IPS-11a (cell line): ENCODE results near the gene SAP25.
A peak's percentile ranks its signal among the peaks of the same experiment; 100 is the strongest.
"Not testable (repeated sequence)": the region's sequence is repeated elsewhere in the genome, so short reads cannot be mapped to it uniquely, and the experiment has no call there.

ENCODE experiments used
- H3K4me3 ChIP-seq: one replicate; pipeline ENCODE4 v1.5.1; 2013; ENCODE audit warnings: low read depth, low read length, control low read depth

Gene SAP25

GRCh38 chr7:100562195-100563099, 11.3 kb downstream of the SAP25 start:
- H3K4me3 ChIP-seq, result no peak overlapping the region

- H3K4me3 ChIP-seq, result no peak overlapping the region
These were observed 12.1 kb downstream of the SAP25 start for GRCh38 chr7:100561491-100562194.

- no peak overlapping the region for H3K4me3 ChIP-seq
These were observed 14.6 kb downstream of the SAP25 start for GRCh38 chr7:100559127-100559526.

- no peak overlapping the region for H3K4me3 ChIP-seq
These were observed 17.2 kb downstream of the SAP25 start for GRCh38 chr7:100556541-100556940.

- no peak overlapping the region for H3K4me3 ChIP-seq
These were observed 18.0 kb downstream of the SAP25 start for GRCh38 chr7:100555701-100556100.

- H3K4me3 ChIP-seq, result no peak overlapping the region
These were observed 20.7 kb downstream of the SAP25 start for GRCh38 chr7:100553032-100553431.

- no peak overlapping the region for H3K4me3 ChIP-seq
These were observed 21.2 kb downstream of the SAP25 start for GRCh38 chr7:100552532-100552931.

- H3K4me3 ChIP-seq, result not testable (repeated sequence)
These were observed 25.3 kb downstream of the SAP25 start for GRCh38 chr7:100548446-100548845.

GRCh38 chr7:100547872-100548271, 25.8 kb downstream of the SAP25 start:
- H3K4me3 ChIP-seq, result no peak overlapping the region

- no peak overlapping the region for H3K4me3 ChIP-seq
These were observed 26.5 kb downstream of the SAP25 start for GRCh38 chr7:100546926-100547800.

GRCh38 chr7:100546129-100546925, 27.4 kb downstream of the SAP25 start:
- no peak overlapping the region for H3K4me3 ChIP-seq

- no peak overlapping the region for H3K4me3 ChIP-seq
These were observed 28.2 kb downstream of the SAP25 start for GRCh38 chr7:100545360-100546128.

GRCh38 chr7:100544967-100545359, 28.7 kb downstream of the SAP25 start:
- no peak overlapping the region for H3K4me3 ChIP-seq

GRCh38 chr7:100544386-100544785, 29.3 kb downstream of the SAP25 start:
- H3K4me3 ChIP-seq, result no peak overlapping the region

- no peak overlapping the region for H3K4me3 ChIP-seq
These were observed 30.1 kb downstream of the SAP25 start for GRCh38 chr7:100543586-100543985.

GRCh38 chr7:100541309-100541708, 32.4 kb downstream of the SAP25 start:
- H3K4me3 ChIP-seq, result not testable (repeated sequence)

- peak overlapping the region; percentile 57 for H3K4me3 ChIP-seq
These were observed 33.5 kb downstream of the SAP25 start for GRCh38 chr7:100540073-100540723.

GRCh38 chr7:100539436-100540006, 34.2 kb downstream of the SAP25 start:
- peak overlapping the region; percentile 67 for H3K4me3 ChIP-seq
